ENCODE measurements around the gene RSPO4. TPM values are rescaled to one million over a fixed set of nuclear protein-coding genes. Genes with fewer than 3 reads are reported as not detected.
"Not testable (repeated sequence)": the region's sequence is repeated elsewhere in the genome, so short reads cannot be mapped to it uniquely, and the experiment has no call there.

The RSPO4 gene
- 0.06 TPM for polyA plus RNA-seq (2013, experiment 1 of 2; ENCODE audit: insufficient read length)
- 0.05 TPM for polyA plus RNA-seq (2013, experiment 2 of 2; ENCODE audit: insufficient read length)

GRCh38 chr20:1001911-1002681 is at the start of gene RSPO4:
Gene RSPO4, minus strand, starts transcription at chr20:1002311. Its CDS starts 147 bp downstream, at chr20:1002164.
- DNase-seq, result no peak

DNA sequence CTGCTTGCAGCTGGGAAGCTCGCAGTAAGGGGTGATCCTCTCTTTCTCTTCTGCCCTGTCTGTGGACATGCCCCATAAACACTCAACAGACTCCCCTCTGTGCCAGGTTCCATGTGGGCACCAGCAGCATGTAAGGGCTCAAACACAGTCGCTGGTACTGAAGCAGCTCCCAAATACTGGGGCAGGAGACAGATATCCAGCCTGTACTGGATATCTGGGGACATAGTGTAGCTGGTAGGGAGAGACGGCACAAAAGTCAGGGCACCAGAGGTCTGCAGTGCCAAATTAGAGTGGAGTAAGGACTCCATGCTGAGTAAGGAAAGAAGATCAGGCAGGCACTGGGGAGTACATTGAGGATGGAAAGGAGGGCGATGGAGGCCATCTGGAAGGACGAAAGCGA is 48.3 kb upstream of the RSPO4 start:
- DNase-seq, result no peak

DNA sequence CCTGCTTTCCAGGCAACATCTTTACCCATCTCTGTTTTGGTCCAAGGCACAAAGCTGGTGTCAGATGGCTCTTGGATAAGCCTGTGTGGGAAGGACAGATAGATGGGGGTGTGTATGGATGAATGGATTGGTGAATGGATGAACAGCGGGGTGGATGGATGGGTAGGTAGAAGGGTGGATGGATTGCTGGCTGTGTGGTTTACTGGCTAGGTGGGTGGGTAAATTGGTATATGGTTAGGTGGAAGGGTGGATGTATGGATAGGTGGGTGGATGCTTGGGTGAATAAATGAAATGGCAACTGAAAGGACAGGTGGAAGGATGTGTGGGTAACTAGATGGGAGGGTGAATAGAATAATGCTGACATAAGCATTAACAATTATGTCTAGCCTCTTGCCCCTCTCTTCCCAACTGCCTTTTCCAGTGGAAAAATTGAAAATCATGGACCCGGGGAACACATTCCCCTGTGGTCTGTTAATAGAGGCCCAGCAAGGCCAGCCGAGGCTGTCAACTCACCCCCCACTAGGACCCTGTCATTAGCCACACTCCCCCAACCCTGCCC is 43.8 kb upstream of the RSPO4 start:
- DNase-seq, result no peak

GRCh38 chr20:1041845-1042390 is 39.8 kb upstream of the RSPO4 start:
- no peak for DNase-seq

- no peak for DNase-seq
Measured at GRCh38 chr20:1038205-1038604, 36.1 kb upstream of the RSPO4 start.

DNA sequence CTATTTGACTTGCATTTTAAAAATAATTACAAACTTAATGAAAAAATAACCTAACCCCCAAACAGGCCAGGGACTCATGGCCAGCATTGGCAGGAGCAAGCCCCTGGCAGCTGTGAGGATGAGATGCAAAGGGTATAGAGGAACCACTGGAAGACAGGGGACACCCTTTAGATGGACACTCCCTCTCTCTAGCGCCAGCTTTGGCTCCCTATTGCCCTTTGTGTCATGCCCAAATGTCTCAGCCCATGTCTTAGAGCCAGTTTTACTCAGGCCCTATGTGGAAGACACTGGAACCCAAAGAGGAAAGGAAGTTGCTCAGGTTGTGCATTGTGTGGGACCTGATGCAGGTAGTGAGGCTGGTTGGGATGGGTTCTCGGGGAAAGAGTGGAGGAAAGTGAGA is 34.9 kb upstream of the RSPO4 start:
- no peak for DNase-seq

DNA sequence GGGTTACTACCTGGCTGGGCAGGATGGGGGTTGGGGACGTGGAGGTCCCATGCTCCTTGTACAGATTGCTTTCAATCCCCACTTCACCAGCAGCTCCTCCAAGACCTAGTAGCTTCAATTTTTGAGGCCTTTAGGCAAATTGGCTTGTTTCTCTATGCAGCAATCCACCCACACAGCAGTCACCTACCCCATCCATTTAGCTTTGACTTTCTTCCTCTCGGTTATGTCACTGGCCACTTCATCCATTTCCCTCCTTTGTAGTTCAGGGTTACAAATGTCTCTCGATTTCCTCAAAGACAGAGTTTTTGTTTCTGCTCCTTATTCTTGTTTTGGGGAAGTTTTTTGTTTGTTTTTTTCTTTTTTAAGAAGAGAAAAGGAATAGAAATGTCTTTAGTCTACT is 33.4 kb upstream of the RSPO4 start:
- DNase-seq, result no peak

DNA sequence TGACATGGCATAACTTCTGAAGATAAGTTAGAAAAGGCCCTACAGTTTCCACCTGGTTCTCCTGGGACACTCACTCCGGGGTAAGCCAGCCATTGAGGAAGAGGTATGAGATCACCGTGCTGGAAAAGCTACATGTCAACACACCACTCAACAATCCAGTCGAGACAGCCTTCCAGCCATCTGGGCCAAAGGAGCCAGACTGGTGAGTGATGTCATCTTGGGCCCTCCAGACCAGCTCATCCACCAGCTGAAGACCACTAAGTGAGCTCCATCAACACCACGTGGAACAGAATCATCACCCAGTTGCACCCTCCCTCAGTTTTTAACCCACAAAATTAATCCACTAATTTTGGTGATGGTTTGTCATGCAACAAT is 32.3 kb upstream of the RSPO4 start:
- no peak for DNase-seq

GRCh38 chr20:1033751-1034414 is 31.8 kb upstream of the RSPO4 start:
- no peak for DNase-seq

- no peak for DNase-seq
Measured at GRCh38 chr20:1029980-1030379, 27.9 kb upstream of the RSPO4 start.

DNA sequence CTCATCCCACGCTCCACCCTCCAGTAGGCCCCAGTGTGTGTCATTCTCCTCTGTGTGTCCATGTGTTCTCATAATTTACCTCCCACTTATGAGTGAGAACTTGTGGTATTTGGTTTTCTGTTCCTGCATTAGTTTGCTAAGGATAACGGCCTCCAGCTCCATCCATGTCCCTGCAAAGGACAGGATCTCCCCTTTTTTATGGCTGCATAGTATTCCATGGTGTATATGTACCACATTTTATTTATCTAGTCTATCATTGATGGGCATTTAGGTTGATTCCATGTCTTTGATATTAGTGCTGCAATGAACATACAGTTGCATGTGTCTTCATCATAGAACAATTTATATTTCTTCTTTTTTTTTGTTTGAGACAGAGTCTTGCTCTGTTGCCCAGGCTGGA is 24.1 kb upstream of the RSPO4 start:
- DNase-seq, result not testable (repeated sequence)

DNA sequence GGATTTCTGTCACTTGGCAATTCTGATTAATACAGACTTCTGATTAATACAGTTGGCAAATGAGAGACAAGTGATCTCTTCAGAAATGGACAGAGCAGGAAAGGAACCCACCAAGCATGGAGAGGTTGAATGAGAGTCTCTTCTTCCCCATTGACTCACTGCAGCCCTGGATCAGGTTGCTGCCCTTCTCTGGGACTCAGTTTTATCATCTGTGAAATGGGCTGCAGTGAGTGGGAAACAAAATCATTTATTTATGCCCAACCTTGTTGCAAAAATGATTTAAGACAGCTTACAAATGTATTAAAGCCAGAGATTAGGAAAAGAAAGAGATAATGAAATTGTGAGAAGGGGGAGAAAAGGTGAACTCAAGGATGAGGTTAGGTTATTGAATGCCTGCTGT is 20.8 kb upstream of the RSPO4 start:
- DNase-seq, result no peak

GRCh38 chr20:1020614-1021013 is 18.5 kb upstream of the RSPO4 start:
- DNase-seq, result no peak

DNA sequence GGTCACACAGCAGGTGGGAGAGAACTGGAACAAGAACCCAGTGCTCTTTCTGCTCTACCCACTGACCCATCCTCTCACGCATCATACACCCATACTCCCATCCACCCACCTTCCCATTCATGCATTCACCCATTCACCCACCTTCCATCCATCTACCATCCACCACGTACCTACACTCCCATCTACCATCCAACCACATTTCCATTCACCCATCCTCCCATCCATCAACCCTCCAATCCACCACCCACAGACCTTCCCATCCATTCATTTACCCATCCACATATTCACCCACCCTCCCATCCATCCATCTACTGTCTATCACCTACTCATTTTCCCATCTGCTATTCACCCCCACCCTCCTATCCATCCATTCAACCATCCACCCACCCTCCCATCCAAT is 17.2 kb upstream of the RSPO4 start:
- no peak for DNase-seq

- DNase-seq, result no peak
Measured at GRCh38 chr20:1017677-1018076, 15.6 kb upstream of the RSPO4 start.

- DNase-seq, result no peak
Measured at GRCh38 chr20:1015181-1015580, 13.1 kb upstream of the RSPO4 start.

DNA sequence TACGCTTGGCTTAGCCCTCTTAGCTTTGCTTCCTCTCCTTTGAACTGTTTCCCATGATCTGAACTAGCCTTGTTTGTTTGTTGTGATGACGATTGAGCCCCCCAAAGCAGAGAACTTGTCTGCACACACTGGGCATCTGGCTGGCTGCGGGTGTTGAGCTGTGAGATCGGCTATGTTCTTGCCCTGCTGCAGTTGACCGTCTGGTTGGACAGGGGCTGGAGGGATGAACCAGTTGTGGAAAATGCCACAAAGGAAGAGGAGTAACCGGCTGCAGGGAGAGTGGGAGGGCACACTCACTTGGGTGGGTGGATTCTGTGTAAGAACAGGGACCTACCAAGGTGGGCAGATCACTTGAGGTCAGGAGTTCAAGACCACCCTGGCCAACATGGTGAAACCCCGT is 12.4 kb upstream of the RSPO4 start:
- DNase-seq, result no peak

GRCh38 chr20:1013566-1014340 is 11.6 kb upstream of the RSPO4 start:
- DNase-seq, result no peak

DNA sequence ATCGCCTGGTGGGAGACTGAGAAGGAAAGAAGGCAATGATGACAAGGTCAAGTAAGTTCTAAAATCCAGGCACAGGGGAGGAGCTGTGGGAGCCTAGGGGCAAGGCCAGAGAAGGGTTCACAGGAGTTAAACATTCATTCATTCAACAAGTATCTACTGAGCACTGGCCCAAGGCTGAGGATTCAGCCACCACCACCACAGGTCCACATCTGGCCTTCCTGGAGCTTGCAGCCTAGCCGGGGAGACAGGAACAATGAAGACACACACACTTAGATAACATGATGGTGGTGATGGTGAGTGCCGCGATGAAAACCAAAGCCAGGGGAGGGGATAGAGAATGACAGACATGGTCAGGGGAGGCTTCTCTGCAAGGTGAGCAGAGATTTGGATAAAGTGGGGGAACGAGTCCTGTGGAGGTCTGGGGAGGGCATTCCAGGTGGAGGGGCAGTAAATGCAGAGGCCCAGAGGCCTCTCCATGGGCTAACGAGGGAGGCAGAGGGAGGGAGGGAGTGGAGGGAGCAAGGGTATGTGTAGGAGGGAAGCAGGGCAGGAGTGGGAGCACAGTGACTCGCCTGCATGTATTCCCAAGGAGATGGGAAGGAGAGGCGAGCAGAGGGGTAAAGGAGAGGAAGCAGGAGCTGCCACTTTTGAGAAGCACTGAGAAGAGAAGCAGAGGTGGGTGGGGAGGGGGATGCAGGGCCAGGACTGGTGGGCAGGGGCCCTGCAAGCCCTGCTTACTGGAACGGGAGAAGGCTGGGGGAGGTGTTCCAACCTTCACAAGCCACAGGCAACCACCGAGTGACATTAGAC is 10.5 kb upstream of the RSPO4 start:
- no peak for DNase-seq

- no peak for DNase-seq
Measured at GRCh38 chr20:1010659-1011058, 8.5 kb upstream of the RSPO4 start.

GRCh38 chr20:1005452-1006027 is 3.4 kb upstream of the RSPO4 start:
- DNase-seq, result no peak
